ENCODE measurements around the gene TBCD. TPM values are rescaled to one million over a fixed set of nuclear protein-coding genes. Genes with fewer than 3 reads are reported as not detected.

TBCD gene
- total RNA-seq, 2 donors from 2014 or later: 64.0 to 123 TPM

GRCh38 chr17:82930043-82930923 is 178.4 kb downstream of the TBCD start:
- no peak for DNase-seq (ENCODE audit: low spot score)
- WGBS: 97% methylated on average over 45 of the region's 56 CpGs
- H3K27me3 ChIP-seq (replicated peaks; ENCODE audit: insufficient read depth): no peaks in the 10 kb centered on the region

GRCh38 chr17:82930924-82931698 is 179.2 kb downstream of the TBCD start:
- H3K27me3 ChIP-seq (replicated peaks; ENCODE audit: insufficient read depth): no peaks in the 10 kb centered on the region
- TF ChIP-seq POLR2A (IDR thresholded peaks at IDR 0.05) (no peak), CTCF (IDR thresholded peaks at IDR 0.05) (no peak), POLR2AphosphoS5 (IDR thresholded peaks at IDR 0.05) (no peak)
- DNase-seq (ENCODE audit: low spot score): no peak
- no peak overlapping the region for H3K27ac ChIP-seq
- no peaks in the 10 kb centered on the region for H3K4me1 ChIP-seq (replicated peaks)
- no peak overlapping the region for H3K4me3 ChIP-seq
- intact Hi-C loops (cut with DNase I): no loop called here
- WGBS: 93% methylated on average over 39 of the region's 39 CpGs
- H3K9me3 ChIP-seq: no peaks in the 10 kb centered on the region
- peaks cover 0 to 10% of the 10 kb centered on the region in 2 donors for H3K36me3 ChIP-seq

More at GRCh38 chr17:82930043-82930923, 178.4 kb downstream of the TBCD start:
- H3K4me1 ChIP-seq (replicated peaks): no peaks in the 10 kb centered on the region
- intact Hi-C loops (cut with DNase I): no loop called here
- H3K36me3 ChIP-seq: peaks cover 2 to 10% of the 10 kb centered on the region in 2 donors
- H3K9me3 ChIP-seq: no peaks in the 10 kb centered on the region
- H3K27ac ChIP-seq: no peak overlapping the region
- TF ChIP-seq CTCF (IDR thresholded peaks at IDR 0.05): no peak
- no peak overlapping the region for H3K4me3 ChIP-seq

GRCh38 chr17:82931699-82932517 is 180.0 kb downstream of the TBCD start:
- peaks cover 0 to 10% of the 10 kb centered on the region in 2 donors for H3K36me3 ChIP-seq

More at GRCh38 chr17:82931699-82932517, 180.0 kb downstream of the TBCD start:
- WGBS: 70% methylated on average over 28 of the region's 29 CpGs
- no peak for DNase-seq (ENCODE audit: low spot score)
- no peaks in the 10 kb centered on the region for H3K4me1 ChIP-seq (replicated peaks)
- H3K27me3 ChIP-seq (replicated peaks; ENCODE audit: insufficient read depth): no peaks in the 10 kb centered on the region
- TF ChIP-seq CTCF (IDR thresholded peaks at IDR 0.05): no peak
- intact Hi-C loops (cut with DNase I): no loop called here
- H3K9me3 ChIP-seq: no peaks in the 10 kb centered on the region
- H3K4me3 ChIP-seq: no peak overlapping the region
- no peak overlapping the region for H3K27ac ChIP-seq
